ENCODE measurements around the gene MATN3. TPM values are rescaled to one million over a fixed set of nuclear protein-coding genes. Genes with fewer than 3 reads are reported as not detected.
A peak's percentile ranks its signal among the peaks of the same experiment; 100 is the strongest.

The MATN3 gene
- total and polyA plus RNA-seq, 3 donors from 2014 or later, result 1.9 to 2.7 (median 2.1) TPM

DNA sequence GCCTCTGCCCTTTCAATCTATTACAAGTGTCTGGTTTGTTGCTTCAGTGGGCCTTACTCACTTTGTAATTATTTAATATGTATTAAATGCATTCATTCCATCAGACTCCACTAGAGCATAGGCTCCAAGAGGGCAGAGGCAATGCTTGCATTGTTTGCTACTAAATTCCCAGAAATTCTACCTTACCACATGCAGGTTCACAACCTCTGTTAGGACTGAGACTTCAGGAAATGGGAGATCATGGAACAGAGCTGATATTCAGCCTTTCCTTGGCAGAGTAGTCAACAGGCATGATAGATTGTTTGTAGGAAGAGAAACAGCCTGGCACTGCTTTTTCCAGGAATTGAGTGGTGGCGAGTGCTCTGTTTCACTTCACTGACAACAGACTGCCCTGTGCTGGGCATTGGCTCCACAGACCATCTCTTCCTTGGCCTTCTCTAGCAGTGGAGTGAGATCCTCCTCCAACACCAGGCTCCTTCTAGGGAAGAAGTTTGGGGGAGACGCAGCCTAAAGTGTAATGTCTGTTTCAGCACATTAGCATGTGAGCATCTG is 6.2 kb upstream of the MATN3 start:
- no peak for DNase-seq
- WGBS, 2 donors, result 87 to 93% methylated on average over 2 of the region's 2 CpGs
- H3K27ac ChIP-seq, result no peak overlapping the region
- no peaks in the 10 kb centered on the region for H3K27me3 ChIP-seq
- no peaks in the 10 kb centered on the region for H3K9me3 ChIP-seq
- intact Hi-C loops (cut with DNase I; ENCODE audit: low total_unique reads), result no loop called here
- no peak overlapping the region for H3K4me3 ChIP-seq
- H3K4me1 ChIP-seq, result no peaks in the 10 kb centered on the region
- H3K36me3 ChIP-seq (ENCODE audit: low read depth, missing control alignments), result no peaks in the 10 kb centered on the region
- TF ChIP-seq POLR2A (IDR thresholded peaks at IDR 0.05), result no peak
- TF ChIP-seq, protein P1, sequence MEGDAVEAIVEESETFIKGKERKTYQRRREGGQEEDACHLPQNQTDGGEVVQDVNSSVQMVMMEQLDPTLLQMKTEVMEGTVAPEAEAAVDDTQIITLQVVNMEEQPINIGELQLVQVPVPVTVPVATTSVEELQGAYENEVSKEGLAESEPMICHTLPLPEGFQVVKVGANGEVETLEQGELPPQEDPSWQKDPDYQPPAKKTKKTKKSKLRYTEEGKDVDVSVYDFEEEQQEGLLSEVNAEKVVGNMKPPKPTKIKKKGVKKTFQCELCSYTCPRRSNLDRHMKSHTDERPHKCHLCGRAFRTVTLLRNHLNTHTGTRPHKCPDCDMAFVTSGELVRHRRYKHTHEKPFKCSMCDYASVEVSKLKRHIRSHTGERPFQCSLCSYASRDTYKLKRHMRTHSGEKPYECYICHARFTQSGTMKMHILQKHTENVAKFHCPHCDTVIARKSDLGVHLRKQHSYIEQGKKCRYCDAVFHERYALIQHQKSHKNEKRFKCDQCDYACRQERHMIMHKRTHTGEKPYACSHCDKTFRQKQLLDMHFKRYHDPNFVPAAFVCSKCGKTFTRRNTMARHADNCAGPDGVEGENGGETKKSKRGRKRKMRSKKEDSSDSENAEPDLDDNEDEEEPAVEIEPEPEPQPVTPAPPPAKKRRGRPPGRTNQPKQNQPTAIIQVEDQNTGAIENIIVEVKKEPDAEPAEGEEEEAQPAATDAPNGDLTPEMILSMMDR (IDR thresholded peaks at IDR 0.05), result no peak

GRCh38 chr2:20016346-20016745 is 3.9 kb upstream of the MATN3 start:
- intact Hi-C loops (cut with DNase I; ENCODE audit: low total_unique reads), result no loop called here
- TF ChIP-seq, protein P1 (IDR thresholded peaks at IDR 0.05), result peak in 1 of 3 experiments; percentile 19
- no peak for TF ChIP-seq POLR2A (IDR thresholded peaks at IDR 0.05)
- H3K4me3 ChIP-seq, result no peak overlapping the region
- no peak overlapping the region for H3K27ac ChIP-seq
- H3K27me3 ChIP-seq, result no peaks in the 10 kb centered on the region
- no peaks in the 10 kb centered on the region for H3K4me1 ChIP-seq
- DNase-seq, result no peak
- no peaks in the 10 kb centered on the region for H3K36me3 ChIP-seq (ENCODE audit: low read depth, missing control alignments)
- no peaks in the 10 kb centered on the region for H3K9me3 ChIP-seq

DNA sequence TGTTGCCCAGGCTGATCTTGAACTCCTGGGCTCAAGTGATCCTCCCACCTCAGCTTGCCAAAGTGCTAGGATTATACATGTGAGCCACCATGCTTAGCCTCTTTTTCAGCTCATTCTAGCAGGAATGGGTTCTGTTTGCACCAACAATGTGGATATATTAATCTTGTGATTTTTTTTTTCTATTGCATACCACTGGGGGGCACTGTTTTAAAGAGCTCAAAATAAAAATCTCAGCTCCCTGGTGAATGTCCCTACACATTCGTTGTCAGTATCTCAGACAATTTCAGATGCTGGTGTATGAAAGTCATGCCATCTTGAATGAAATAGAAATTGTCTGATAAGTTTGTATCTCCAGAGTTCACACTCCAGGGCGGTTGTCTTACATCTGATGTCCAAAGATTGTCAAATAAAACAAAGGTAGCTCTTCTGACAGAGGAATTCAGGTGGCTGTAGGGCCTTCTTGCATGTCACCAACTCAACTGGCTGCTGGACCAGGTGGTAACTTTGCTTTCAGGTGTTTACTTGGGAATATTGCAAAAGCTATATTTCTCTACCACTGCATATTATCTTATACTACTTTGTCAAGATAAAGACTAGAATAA is 3.1 kb upstream of the MATN3 start:
- intact Hi-C loops (cut with DNase I; ENCODE audit: low total_unique reads), result no loop called here
- TF ChIP-seq POLR2A (IDR thresholded peaks at IDR 0.05), result no peak
- TF ChIP-seq, protein P1 (IDR thresholded peaks at IDR 0.05), result peak; percentile 58 to 76 (median 73)
- Histone ChIP-seq H3K27me3 (no peaks in the 10 kb centered on the region), H3K4me3 (no peak overlapping the region), H3K9me3 (no peaks in the 10 kb centered on the region), H3K4me1 (no peaks in the 10 kb centered on the region), H3K36me3 (ENCODE audit: low read depth, missing control alignments) (no peaks in the 10 kb centered on the region), H3K27ac (no peak overlapping the region)
- WGBS, 2 donors, result 29 to 33% methylated on average over 2 of the region's 2 CpGs
- no peak for DNase-seq

- peak overlapping the region in 1 of 2 donors; percentile 75 for H3K27ac ChIP-seq
- intact Hi-C loops (cut with DNase I; ENCODE audit: low total_unique reads), result loop anchor here (5.0 kb wide), 1 partner anchor 79 kb away; no protein-coding TSS in a partner anchor
These were observed 820 bp upstream of the MATN3 start for GRCh38 chr2:20013126-20013849.

More at GRCh38 chr2:20013126-20013849, 820 bp upstream of the MATN3 start:
- Histone ChIP-seq H3K36me3 (ENCODE audit: low read depth, missing control alignments) (no peaks in the 10 kb centered on the region), H3K9me3 (no peaks in the 10 kb centered on the region), H3K27me3 (no peaks in the 10 kb centered on the region), H3K4me1 (no peaks in the 10 kb centered on the region), H3K4me3 (peak overlapping the region in 1 of 2 donors; percentile 50)
- WGBS, 2 donors, result 32 to 48% methylated on average over 15 of the region's 15 CpGs
- DNase-seq, result no peak
- TF ChIP-seq, protein P1 (IDR thresholded peaks at IDR 0.05), result no peak
- no peak for TF ChIP-seq POLR2A (IDR thresholded peaks at IDR 0.05)

Data from testis (tissue), 3 donors.